ENCODE measurements around the gene FLRT2. TPM values are rescaled to one million over a fixed set of nuclear protein-coding genes. Genes with fewer than 3 reads are reported as not detected.

FLRT2 gene
- 24.6 TPM for total RNA-seq

- DNase-seq (ENCODE audit: low spot score in 2 of 2) = peak in 1 of 2 donors; percentile 75
Observed at GRCh38 chr14:85529803-85530574, at the start of gene FLRT2. Gene FLRT2, plus strand, starts transcription at chr14:85530144. Its CDS starts 91,371 bp downstream, at chr14:85621515.

DNA sequence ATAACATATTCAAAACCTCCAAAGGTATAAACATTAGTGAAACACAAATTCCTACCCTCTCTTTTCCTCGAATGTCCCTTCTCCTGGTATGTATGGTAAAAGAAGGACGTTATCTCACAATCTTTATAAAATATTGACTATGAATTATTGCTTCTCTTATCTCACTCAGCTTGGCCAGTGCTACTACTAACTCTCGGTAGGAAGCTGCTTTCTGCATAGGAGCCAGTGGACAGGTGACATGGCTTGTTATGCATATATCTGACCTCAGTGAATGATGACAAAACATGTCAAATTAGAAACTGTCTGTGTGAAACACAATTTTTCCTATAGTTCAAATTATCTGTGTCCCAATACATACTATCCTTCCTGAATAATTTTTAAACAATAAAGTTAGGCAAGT, 48.5 kb upstream of the FLRT2 start:
- no peak for DNase-seq (ENCODE audit: low spot score in 2 of 2)
- Histone ChIP-seq H3K36me3 (no peaks in the 10 kb centered on the region), H3K9me3 (no peaks in the 10 kb centered on the region), H3K4me3 (no peak overlapping the region), H3K27ac (no peak overlapping the region), H3K4me1 (no peaks in the 10 kb centered on the region), H3K27me3 (no peaks in the 10 kb centered on the region)
- TF ChIP-seq CTCF (IDR thresholded peaks at IDR 0.05) = no peak
- intact Hi-C loops (cut with DNase I) = no loop called here

More at GRCh38 chr14:85529803-85530574, at the start of gene FLRT2:
- Histone ChIP-seq H3K9me3 (no peaks in the 10 kb centered on the region), H3K4me3 (peak within 1 kb of the TSS; percentile 65 to 74), H3K27ac (peak within 1 kb of the TSS; percentile 25 to 60), H3K36me3 (no peaks in the 10 kb centered on the region), H3K27me3 (no peaks in the 10 kb centered on the region), H3K4me1 (peaks cover 4 to 10% of the 10 kb centered on the region in 2 donors)
- intact Hi-C loops (cut with DNase I) = loop anchor here (2.0 to 10.0 kb wide), 4 partner anchors 253 to 1445 kb away; no protein-coding TSS in a partner anchor
- no peak for TF ChIP-seq CTCF (IDR thresholded peaks at IDR 0.05)

DNA sequence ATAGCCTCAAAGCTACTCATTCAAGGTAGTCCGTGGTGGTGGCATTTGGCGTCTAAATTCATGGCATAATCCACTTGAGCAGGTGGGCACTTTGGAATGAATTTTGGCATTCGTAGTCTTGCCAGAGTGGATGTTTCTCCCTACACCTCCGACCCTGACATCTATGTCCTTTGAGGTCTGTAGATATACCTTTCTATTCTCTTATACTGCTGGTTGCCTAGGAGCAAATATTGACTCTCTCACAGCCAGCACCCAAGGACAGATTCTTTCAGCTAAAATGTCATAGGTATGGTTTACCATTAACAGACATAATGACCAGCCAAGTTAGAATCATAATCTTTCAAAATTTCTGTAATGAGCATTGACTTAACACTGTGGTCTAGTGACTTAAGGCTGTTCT, 47.4 kb upstream of the FLRT2 start:
- no peaks in the 10 kb centered on the region for H3K36me3 ChIP-seq
- H3K27ac ChIP-seq = no peak overlapping the region
- intact Hi-C loops (cut with DNase I) = no loop called here

DNA sequence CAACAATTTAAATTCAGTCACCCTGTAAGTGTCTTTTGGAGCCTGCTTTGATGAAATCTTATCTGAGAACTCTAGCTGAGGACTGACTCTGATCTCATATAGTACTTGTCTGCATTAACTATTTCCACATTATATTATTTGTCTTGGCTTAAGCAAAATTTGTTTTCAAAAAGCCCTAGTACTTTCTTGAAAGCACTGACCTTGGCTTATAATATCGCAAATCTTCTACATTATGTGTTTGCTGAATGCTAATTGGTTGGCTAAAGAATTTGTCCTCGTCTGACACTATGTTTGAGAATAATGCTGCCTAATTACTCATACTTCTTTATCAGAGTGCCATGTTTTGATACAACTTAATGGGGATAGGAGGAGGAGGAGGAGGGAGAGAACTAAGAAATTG, 46.9 kb upstream of the FLRT2 start:
- no peak for TF ChIP-seq CTCF (IDR thresholded peaks at IDR 0.05)
- no peaks in the 10 kb centered on the region for H3K36me3 ChIP-seq
- no peak overlapping the region for H3K27ac ChIP-seq
- no peaks in the 10 kb centered on the region for H3K4me1 ChIP-seq
- DNase-seq (ENCODE audit: low spot score in 2 of 2) = no peak
- H3K4me3 ChIP-seq = no peak overlapping the region
- H3K9me3 ChIP-seq = no peaks in the 10 kb centered on the region
- intact Hi-C loops (cut with DNase I) = no loop called here
- no peaks in the 10 kb centered on the region for H3K27me3 ChIP-seq

More for the DNA sequence above, 47.4 kb upstream of the FLRT2 start:
- Histone ChIP-seq H3K9me3 (no peaks in the 10 kb centered on the region), H3K4me3 (no peak overlapping the region), H3K27me3 (no peaks in the 10 kb centered on the region), H3K4me1 (no peaks in the 10 kb centered on the region)
- no peak for TF ChIP-seq CTCF (IDR thresholded peaks at IDR 0.05)
- DNase-seq (ENCODE audit: low spot score in 2 of 2) = no peak

DNA sequence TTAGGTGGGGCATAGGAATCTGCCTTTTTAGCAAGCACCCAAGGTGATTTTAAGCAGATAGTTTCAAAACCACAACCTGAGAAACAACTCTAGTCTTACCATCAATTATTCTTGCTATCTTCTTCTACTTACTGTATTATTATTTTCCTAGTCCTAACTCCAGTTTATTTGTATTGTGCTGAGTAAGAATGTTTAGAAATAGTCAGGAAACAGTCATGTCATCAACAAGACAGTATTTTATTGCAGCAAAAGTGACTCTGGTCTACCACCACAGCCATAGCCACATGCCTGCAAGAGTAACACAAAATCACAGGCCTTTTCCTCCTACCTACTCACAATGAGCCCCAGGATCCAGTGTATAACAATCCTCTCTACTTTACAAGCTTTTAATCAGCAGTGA, 46.3 kb upstream of the FLRT2 start:
- intact Hi-C loops (cut with DNase I) = no loop called here
- H3K27me3 ChIP-seq = no peaks in the 10 kb centered on the region
- TF ChIP-seq CTCF (IDR thresholded peaks at IDR 0.05) = no peak
- DNase-seq (ENCODE audit: low spot score in 2 of 2) = no peak
- H3K27ac ChIP-seq = no peak overlapping the region
- H3K36me3 ChIP-seq = no peaks in the 10 kb centered on the region
- H3K9me3 ChIP-seq = no peaks in the 10 kb centered on the region
- H3K4me3 ChIP-seq = no peak overlapping the region
- H3K4me1 ChIP-seq = no peaks in the 10 kb centered on the region

All from ascending aorta (tissue), 2 donors.